Measurements from ENCODE around the gene NCKAP1.
"Not testable (repeated sequence)": the region's sequence is repeated elsewhere in the genome, so short reads cannot be mapped to it uniquely, and the experiment has no call there.

Gene NCKAP1

DNA sequence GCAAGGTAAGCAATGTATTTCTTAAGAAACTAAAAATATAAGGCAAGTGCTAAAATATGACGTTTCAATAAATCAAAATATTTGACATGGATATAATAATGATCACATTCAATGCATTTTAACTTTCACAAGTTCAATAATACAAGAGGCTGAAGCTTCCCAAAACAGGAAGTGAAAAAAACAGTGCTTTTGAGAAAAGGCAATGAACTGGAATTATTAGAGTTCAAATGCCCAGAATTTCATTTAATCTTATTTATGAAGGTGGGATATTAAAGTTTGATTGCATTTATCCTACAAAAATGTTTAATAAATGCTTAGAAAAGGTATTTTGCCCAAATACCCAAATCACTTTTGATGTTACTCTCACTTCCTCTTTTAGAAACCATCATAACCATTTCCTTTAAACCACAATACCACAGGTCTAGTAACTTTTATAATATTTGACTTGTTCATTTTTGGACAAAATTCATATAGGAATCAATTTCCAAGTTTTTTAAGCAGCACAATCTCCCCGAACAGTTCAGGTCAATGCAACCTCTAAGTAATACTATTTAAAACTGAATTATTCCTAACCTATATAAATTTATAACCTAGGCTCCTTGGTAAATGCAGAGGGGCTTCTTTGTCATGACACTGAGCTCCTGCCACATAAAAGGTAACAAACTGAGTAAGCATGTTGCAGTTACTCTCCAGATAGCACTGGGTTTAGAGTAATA, 2.1 kb downstream of the NCKAP1 start:
- no peak for DNase-seq (ENCODE audit: low spot score)

DNA sequence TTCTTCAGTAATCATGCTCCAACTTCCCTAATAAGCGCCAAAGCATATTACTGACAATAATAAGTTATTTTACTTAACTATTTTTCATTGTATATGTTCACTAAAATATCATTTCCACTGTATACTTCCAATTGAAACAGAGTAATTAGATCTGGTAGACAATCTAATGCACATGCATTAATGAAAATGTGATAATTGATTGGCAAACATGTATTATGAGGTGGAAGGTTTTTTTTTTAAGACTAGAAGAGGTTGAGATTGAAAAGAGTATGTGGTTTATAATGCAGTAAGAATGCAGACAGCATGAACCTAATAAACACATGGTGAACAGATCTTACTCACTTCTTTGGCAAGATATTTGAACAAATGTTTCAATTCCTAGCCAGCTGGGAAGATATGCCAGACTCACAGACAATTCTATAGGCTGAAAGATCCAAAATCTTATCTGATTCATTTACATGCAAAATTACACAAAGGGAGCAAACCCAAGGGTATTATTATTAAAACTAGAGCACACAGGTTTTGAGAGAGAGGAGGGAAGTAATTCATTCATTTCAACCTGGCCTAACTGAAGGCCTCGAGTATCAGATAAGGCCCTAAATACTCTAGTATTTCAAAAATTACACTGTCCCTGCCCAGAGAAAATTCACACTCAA, 2.8 kb downstream of the NCKAP1 start:
- DNase-seq (ENCODE audit: low spot score) = no peak

- no peak for DNase-seq (ENCODE audit: low spot score)
Observed at GRCh38 chr2:183034806-183035205, 3.5 kb downstream of the NCKAP1 start.

GRCh38 chr2:183033951-183034350, 4.3 kb downstream of the NCKAP1 start:
- no peak for DNase-seq (ENCODE audit: low spot score)

- DNase-seq (ENCODE audit: low spot score) = no peak
Observed at GRCh38 chr2:183031911-183032794, 6.1 kb downstream of the NCKAP1 start.

DNA sequence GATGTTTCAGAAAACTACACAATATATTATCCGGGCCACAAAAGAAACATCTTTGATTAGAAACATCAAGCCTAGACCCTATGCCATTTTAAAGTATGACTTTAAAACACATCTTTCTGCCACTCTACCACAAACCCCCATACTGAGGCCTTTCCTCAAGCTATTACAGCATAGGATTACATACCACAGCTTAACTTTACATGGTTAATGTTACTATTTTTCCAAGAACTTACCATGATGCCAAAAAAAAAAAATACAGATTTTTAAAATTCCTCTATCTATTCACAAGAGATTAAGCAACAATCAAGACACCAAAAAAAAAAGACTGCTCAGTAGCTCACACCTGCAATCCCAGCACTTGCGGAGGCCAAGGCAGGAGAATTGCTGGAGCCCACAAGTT, 9.0 kb downstream of the NCKAP1 start:
- no peak for DNase-seq (ENCODE audit: low spot score)

DNA sequence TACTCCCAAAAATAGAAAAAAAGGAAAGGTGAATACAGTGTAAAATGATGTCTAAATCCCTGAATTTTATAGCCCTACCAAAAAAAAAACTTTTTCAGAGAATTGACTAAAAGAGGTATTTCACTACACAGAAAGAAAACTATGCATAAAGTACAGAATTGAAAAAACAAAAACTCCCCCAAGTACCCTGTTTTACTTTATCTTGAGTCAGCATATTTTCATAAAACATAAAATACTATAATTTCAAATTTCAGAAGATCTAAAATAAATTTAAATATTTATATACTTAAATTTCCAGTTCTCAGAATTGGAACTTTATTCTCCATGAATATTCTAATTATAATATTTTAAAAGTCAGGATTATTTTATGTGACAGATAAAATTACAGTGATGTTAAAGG, 10.1 kb downstream of the NCKAP1 start:
- no peak for DNase-seq (ENCODE audit: low spot score)

GRCh38 chr2:183027443-183027842, 10.8 kb downstream of the NCKAP1 start:
- no peak for DNase-seq (ENCODE audit: low spot score)

- DNase-seq (ENCODE audit: low spot score) = no peak
Observed at GRCh38 chr2:183026424-183026823, 11.8 kb downstream of the NCKAP1 start.

GRCh38 chr2:183025993-183026392, 12.3 kb downstream of the NCKAP1 start:
- no peak for DNase-seq (ENCODE audit: low spot score)

GRCh38 chr2:183024339-183025095, 13.7 kb downstream of the NCKAP1 start:
- DNase-seq (ENCODE audit: low spot score) = no peak

- no peak for DNase-seq (ENCODE audit: low spot score)
Observed at GRCh38 chr2:183022711-183023110, 15.5 kb downstream of the NCKAP1 start.

- no peak for DNase-seq (ENCODE audit: low spot score)
Observed at GRCh38 chr2:183021613-183022012, 16.6 kb downstream of the NCKAP1 start.

- DNase-seq (ENCODE audit: low spot score) = no peak
Observed at GRCh38 chr2:183019718-183020442, 18.4 kb downstream of the NCKAP1 start.

GRCh38 chr2:183017845-183018244, 20.4 kb downstream of the NCKAP1 start:
- DNase-seq (ENCODE audit: low spot score) = not testable (repeated sequence)

DNA sequence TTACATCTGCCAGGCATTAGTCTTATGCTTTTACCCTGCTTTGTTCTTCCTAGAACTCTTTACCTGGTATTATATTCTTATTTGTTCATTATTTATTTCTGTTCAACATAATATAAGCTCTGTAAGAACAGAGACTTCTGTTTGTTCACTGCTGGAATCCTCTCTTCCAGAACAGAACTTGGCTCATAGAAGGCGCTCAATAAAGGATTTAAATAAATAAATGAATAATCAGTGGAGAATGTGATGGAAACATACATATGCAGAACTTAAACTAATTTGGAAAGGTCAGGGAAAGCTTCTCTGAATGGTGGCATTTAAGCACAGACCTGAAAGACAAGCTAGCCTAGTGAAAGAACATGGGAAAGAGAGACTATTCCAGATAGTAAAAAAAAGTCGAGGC, 24.3 kb downstream of the NCKAP1 start:
- no peak for DNase-seq (ENCODE audit: low spot score)

DNA sequence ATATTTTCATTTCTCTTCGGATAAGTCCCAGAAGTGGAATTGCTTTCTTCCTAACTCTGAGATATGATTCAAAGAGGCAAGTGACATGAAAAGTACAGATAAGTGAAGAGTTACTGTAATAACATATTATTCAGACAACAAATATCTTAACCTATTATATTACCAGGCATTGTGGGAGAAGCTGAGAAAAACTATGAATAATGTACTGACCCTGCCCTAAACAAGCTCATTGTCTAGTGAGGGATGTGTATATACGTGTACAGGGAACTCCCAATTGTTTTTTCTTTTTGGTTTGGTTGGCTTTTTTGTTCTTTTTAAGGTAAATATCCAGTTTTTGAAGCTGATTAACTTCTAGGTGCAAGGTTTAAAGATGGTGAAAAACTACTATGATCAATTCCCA, 26.5 kb downstream of the NCKAP1 start:
- no peak for DNase-seq (ENCODE audit: low spot score)

GRCh38 chr2:183010112-183010511, 28.1 kb downstream of the NCKAP1 start:
- DNase-seq (ENCODE audit: low spot score) = no peak

DNA sequence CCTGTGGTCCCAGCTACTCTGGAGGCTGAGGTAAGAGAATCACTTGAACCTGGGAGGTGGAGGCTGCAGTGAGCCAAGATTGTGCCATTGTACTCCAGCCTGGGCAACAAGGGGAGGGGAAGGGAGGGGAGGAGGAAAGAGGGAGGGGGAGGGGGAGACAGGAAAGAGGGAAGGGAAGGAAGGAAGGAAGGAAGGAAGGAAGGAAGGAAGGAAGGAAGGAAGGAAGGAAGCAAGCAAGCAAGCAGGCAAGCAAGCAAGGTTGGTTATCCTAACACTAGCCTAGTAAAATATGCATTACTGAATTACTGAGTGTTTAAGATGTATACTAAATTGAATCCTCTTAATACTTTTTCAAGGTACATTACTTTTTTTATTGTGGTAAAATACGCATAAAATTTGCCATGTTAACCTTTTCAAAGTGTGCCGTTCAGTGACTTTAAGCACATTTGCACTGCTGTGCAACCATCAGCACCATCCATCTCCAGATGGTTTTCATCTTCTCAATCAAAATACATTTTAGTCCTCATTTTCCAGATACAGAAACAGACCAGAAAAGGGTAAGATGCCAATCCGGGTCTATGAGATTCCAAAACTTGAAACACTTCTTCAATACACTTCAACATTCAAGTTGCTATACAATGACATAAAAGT, 28.9 kb downstream of the NCKAP1 start:
- no peak for DNase-seq (ENCODE audit: low spot score)

DNA sequence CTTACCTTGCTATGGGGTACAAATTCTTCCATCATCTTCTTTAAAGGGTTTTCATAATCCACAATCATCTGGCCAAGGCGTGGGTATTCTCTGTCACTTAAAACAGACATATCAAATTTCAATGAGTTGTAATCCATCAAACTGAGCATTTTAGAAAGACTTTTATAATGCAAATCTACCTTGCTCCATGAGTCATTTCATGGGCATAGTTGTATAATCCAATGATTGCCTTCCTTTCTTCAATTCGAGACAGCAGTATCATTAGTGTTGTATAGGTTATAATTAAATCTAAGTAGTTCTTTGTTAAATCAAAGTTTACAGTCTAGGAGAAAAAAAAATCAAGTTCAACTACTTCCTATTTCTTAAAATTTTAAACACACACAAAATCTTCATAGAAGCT, 36.3 kb downstream of the NCKAP1 start:
- no peak for DNase-seq (ENCODE audit: low spot score)

DNA sequence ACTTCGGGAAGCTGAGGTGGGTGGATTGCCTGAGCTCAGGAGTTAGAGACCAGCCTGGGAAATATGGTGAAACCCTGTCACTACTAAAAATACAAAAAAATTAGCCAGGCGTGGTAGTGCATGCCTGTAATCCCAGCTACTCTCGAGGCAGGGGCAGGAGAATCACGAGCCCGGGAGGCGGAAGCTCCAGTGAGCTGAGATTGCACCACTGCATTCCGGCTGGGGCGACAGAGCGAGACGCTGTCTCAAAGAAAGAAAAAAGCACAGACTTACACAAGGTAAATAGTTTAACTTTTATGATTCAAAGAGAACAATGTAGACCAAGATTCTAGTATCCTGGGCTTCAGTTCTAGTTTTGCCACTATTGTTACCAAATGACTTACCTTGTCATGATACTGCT, 37.4 kb downstream of the NCKAP1 start:
- no peak for DNase-seq (ENCODE audit: low spot score)

Data from CD4-positive, alpha-beta T cell treated with Interleukin-6 at 100 ng/mL for 8 hours (primary cell).